GM12891 (cell line): ENCODE results near the gene AMMECR1.

Experiments used
- POLR2A ChIP-seq: IDR thresholded peaks from 2 replicates; pipeline ENCODE4 v1.6.1; 2011; ENCODE audit warnings: low read depth, low read length, control low read depth
- SPI1 ChIP-seq: IDR thresholded peaks from 2 replicates; pipeline ENCODE4 v1.6.1; 2011; ENCODE audit warnings: low read depth, low read length, control low read depth
- TAF1 ChIP-seq: IDR thresholded peaks from 2 replicates; pipeline ENCODE4 v1.6.1; 2011; ENCODE audit warnings: low read depth, low read length, control low read depth

DNA sequence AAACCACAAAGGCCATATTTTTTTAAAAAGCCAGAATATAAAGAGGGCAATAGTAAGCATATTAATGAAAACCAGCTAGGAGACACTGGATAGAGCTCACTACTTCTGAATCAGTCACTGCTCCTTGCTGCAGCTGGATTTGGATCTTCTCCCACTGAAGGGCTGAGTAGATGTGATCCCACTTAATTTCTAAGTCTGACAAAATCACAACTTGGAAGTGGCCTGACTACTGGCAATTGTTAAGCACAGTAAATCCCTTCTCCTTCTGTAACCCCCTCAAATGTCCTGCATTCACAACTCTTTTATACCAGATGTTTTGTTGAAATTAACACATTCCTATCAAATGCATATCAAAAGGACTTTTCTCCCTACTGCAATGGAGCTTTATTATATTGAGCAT lies 72.9 kb downstream of the AMMECR1 start:
- no peak for TF ChIP-seq TAF1
- TF ChIP-seq POLR2A, result no peak
- TF ChIP-seq SPI1, result no peak
